Activated CD4-positive, alpha-beta T cell treated with anti-CD3 and anti-CD28 coated beads, Interleukin-2, amount 10 ng/mL, durations not matched to agents 7 days and 5 days (primary cell): ENCODE results near the gene PDZD7. TPM values are rescaled to one million over a fixed set of nuclear protein-coding genes. Genes with fewer than 3 reads are reported as not detected.

Source experiments
- CTCF ChIA-PET: fragments of 350-600 bp; sonication (Branson Sonifier 250); formaldehyde crosslinking; loops from one replicate; lab custom pipeline; 2021; ENCODE audit warnings: antibody characterized with exemption; lab: Charles Lee
- POLR2A ChIA-PET: fragments of 350-600 bp; sonication (Branson Sonifier 250); formaldehyde crosslinking; loops from one replicate; lab custom pipeline; 2021; ENCODE audit warnings: antibody characterized with exemption; lab: Charles Lee
- DNase-seq: peaks from one replicate; pipeline ENCODE4 v3.0.0-alpha.2; 2020
- H3K27ac Mint-ChIP-seq: one replicate; pipeline ENCODE4 v1.8.0; 2021; ENCODE audit warnings: mild to moderate bottlenecking, moderate library complexity, mixed read lengths
- H3K27me3 Mint-ChIP-seq: one replicate; pipeline ENCODE4 v1.8.0; 2021; ENCODE audit warnings: mixed read lengths
- H3K36me3 Mint-ChIP-seq: one replicate; pipeline ENCODE4 v1.8.0; 2021; ENCODE audit warnings: low read depth, mixed read lengths
- H3K4me1 Mint-ChIP-seq: one replicate; pipeline ENCODE4 v1.8.0; 2021; ENCODE audit warnings: mixed read lengths
- H3K4me3 Mint-ChIP-seq: one replicate; pipeline ENCODE4 v1.8.0; 2021; ENCODE audit warnings: mild to moderate bottlenecking, moderate library complexity, mixed read lengths
- H3K9me3 Mint-ChIP-seq: one replicate; pipeline ENCODE4 v1.8.0; 2021; ENCODE audit warnings: mixed read lengths
- total RNA-seq, 2 experiments: library from RNA; stranded (reverse); gene quantifications; one replicate each; pipeline ENCODE4 v1.2.3, GENCODE V29; 2021

Gene PDZD7
- total RNA-seq, 2 experiments from 2014 or later: 0.65 to 0.74 TPM

DNA sequence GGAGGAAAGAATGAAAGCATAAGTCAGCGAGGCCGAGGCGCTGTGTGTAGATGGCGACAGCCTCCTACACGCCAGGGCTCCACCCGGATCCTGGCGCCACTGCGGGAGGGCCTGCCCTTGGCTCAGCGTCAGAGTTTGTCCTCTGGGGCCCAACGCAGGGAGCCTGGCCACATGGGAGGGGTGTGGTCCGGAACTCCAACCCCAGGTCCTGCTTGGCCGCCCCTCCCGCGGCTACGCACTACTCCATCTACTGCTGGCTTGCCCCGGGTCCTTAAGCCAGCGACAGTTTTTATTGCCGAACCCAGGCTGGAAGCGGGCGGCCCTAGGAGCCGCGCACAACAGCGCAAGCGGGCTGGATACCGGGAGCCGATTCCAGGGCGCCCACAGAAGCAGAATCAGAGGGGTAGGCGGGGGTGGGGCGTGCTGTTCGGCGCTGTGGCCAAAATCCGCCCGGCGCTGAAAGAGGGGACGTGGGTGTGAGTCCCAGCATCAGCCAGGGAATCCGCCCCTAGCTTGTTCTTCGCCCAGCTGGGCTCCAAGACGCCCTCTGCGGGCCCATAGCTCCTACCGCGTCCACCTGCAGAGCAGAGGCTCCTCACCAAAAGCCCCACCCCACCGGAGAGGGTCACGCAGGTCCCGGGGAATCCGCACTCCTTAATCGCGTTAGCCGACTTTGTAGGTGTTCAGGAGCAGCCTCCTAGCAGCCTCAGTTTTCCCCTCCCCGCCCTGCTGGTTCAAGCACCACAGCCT is 35.4 kb upstream of the PDZD7 start:
- Mint-ChIP-seq H3K27ac (no peak overlapping the region), H3K4me3 (peak overlapping the region; percentile 20), H3K9me3 (no peaks in the 10 kb centered on the region), H3K27me3 (peaks cover 49% of the 10 kb centered on the region), H3K36me3 (no peaks in the 10 kb centered on the region), H3K4me1 (peaks cover 42% of the 10 kb centered on the region)
- peak; percentile 36 for DNase-seq
- ChIA-PET CTCF (interaction anchor here (0.5 to 4.6 kb wide), 9 partner anchors 10 to 626 kb away, joined by 3 to 35 read pairs (median 4); no protein-coding TSS in a partner anchor), POLR2A (no interaction called here)

DNA sequence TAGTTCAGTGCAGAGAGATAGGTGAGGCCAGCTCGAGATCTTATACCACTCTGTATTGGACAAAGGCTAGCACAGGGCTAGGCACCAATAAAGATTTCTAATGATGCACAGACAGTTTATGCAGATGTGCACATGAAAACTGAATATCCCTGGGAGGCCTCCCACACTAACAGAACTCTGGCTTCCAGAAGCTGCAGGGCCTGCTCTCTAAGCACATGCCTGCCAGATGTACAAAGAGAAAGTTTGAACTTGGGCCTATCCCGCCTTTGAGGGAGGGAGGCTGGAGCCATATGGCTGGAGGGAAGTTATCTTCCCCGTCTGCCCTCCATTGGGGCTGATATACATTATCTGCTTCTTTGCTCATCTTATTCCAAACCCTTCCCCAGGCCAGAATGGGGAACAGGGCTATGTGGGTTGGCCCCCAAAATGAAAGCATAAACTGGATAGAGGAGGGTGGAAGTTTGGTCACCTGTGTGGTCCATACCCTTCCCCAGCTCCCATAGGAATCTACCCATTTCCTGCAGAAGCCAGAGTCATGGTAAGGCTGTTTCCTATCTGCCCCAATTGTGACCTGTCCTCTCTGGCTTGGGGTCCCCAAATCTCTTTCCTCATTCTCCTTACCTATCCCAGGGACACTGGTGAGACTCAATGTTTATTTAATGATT is 34.7 kb upstream of the PDZD7 start:
- Mint-ChIP-seq H3K36me3 (no peaks in the 10 kb centered on the region), H3K4me1 (peaks cover 42% of the 10 kb centered on the region), H3K27me3 (peaks cover 49% of the 10 kb centered on the region), H3K9me3 (no peaks in the 10 kb centered on the region), H3K27ac (no peak overlapping the region), H3K4me3 (no peak overlapping the region)
- POLR2A ChIA-PET: interaction anchor here (0.6 kb wide), 1 partner anchor 534 kb away, joined by 3 read pairs; no protein-coding TSS in a partner anchor
- DNase-seq: no peak
- CTCF ChIA-PET: interaction anchor here (0.9 to 1.8 kb wide), 7 partner anchors 14 to 76 kb away, joined by 3 to 5 read pairs (median 4); no protein-coding TSS in a partner anchor

DNA sequence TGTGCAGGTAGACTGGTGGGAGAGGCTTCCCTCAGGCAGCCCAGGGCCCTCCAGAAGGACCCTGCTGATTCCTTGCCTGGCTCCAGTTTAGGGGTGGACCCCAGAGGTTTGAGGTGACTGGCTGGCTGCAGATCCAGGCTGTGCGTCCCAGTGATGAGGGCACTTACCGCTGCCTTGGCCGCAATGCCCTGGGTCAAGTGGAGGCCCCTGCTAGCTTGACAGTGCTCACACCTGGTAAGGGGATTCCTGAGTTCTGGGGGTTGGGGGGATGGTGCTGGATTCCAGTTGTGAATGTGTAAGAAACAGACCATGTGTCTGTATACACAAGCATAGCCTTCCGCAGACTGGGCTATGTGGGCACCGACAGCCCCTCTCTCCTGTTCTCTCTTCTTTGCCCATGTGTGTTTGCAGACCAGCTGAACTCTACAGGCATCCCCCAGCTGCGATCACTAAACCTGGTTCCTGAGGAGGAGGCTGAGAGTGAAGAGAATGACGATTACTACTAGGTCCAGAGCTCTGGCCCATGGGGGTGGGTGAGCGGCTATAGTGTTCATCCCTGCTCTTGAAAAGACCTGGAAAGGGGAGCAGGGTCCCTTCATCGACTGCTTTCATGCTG is 33.6 kb upstream of the PDZD7 start:
- Mint-ChIP-seq H3K9me3 (no peaks in the 10 kb centered on the region), H3K4me1 (peaks cover 48% of the 10 kb centered on the region), H3K27me3 (peaks cover 49% of the 10 kb centered on the region), H3K4me3 (no peak overlapping the region), H3K27ac (no peak overlapping the region), H3K36me3 (peaks cover 2% of the 10 kb centered on the region)
- no peak for DNase-seq
- POLR2A ChIA-PET: no interaction called here
- CTCF ChIA-PET: interaction anchor here (1.0 to 4.6 kb wide), 7 partner anchors 13 to 403 kb away, joined by 3 to 34 read pairs (median 4); no protein-coding TSS in a partner anchor

DNA sequence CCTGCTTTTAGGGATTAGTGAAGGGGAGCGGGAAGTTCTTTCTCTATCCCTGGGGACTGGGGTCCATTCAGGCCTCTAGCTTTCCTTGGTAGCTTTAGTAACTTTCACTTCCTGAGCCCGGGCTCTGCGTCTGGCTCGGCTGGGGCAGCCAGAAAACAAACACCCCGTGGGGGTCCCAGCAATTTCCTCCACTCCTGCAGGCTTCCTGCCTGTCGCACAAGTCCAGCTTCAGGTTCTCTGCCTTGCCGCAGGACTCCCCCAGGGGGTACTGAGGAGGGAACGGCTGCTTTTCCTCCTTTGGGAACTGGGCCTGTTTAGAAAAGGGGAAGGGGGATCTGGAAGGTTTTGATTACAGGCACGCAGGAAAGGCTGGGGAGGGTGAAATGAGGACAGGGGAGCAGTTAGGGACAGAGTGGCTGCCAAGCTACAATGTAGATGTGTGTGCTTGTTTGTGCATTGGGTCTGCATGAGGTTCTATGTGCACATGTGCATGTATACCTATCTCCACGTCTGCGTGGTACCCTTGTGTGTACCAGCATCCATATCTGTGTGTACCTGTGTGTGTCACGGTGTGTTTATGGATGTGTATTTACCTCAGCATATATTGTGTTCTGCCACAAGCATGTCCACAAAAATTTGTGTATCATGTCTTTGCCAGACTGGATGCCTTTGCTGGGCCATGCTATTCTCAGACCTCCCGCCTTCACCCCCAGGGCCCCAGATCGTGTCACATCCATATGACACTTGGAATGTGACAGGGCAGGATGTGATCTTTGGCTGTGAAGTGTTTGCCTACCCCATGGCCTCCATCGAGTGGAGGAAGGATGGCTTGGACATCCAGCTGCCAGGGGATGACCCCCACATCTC is 32.9 kb upstream of the PDZD7 start:
- ChIA-PET POLR2A (no interaction called here), CTCF (interaction anchor here (0.9 to 4.6 kb wide), 7 partner anchors 13 to 403 kb away, joined by 3 to 34 read pairs (median 4); no protein-coding TSS in a partner anchor)
- no peak overlapping the region for H3K4me3 Mint-ChIP-seq

DNA sequence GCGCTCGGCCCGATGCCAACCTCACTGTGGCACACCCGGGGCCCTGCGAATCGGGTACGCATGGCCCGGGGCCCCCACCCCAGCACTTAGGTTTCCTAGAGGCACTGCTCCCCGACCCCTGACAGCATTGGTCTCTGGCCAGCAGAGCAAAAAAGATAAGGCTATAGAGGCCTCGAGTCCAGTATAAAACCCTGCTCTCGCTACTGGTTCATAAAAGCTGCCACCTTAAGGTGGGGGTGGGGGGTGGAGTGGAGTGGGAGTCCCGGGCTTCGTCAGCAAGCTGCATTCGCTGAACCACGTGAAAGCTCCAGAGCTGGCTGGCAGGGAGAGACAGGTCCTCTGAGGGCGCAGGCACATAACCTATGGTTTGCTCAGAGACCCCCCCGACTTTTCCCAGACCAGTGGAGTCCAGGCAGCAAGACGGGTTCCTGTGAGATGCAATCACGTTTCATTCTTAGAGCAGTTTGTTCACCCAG is 32.2 kb upstream of the PDZD7 start:
- Mint-ChIP-seq H3K9me3 (no peaks in the 10 kb centered on the region), H3K36me3 (peaks cover 9% of the 10 kb centered on the region), H3K27me3 (peaks cover 49% of the 10 kb centered on the region), H3K4me3 (no peak overlapping the region), H3K4me1 (peaks cover 58% of the 10 kb centered on the region), H3K27ac (no peak overlapping the region)
- ChIA-PET CTCF (interaction anchor here (0.9 to 4.6 kb wide), 5 partner anchors 12 to 79 kb away, joined by 3 to 34 read pairs (median 4); no protein-coding TSS in a partner anchor), POLR2A (no interaction called here)
- no peak for DNase-seq

More for the DNA sequence above, 32.9 kb upstream of the PDZD7 start:
- H3K9me3 Mint-ChIP-seq: no peaks in the 10 kb centered on the region
- peaks cover 49% of the 10 kb centered on the region for H3K27me3 Mint-ChIP-seq
- H3K4me1 Mint-ChIP-seq: peaks cover 54% of the 10 kb centered on the region
- peaks cover 5% of the 10 kb centered on the region for H3K36me3 Mint-ChIP-seq
- no peak overlapping the region for H3K27ac Mint-ChIP-seq
- no peak for DNase-seq

DNA sequence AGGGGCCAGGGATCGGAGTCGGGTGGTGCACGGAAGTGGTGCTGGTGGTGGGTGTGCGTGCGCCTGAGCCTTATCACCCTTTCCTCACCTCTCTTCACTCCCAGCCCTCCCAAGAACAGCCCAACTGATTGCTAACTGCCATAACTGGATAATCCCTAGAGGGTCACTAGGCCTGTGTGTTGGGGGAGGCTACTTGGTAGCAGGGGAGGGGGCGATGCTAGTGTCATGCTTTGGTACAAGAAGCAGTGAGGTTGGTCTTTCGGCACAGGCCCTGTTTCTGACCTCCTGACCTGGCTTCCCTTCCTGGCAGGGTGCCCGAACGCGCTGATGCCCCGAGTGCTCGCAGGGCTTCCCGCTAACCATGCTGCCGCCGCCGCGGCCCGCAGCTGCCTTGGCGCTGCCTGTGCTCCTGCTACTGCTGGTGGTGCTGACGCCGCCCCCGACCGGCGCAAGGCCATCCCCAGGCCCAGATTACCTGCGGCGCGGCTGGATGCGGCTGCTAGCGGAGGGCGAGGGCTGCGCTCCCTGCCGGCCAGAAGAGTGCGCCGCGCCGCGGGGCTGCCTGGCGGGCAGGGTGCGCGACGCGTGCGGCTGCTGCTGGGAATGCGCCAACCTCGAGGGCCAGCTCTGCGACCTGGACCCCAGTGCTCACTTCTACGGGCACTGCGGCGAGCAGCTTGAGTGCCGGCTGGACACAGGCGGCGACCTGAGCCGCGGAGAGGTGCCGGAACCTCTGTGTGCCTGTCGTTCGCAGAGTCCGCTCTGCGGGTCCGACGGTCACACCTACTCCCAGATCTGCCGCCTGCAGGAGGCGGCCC is 31.5 kb upstream of the PDZD7 start:
- H3K4me3 Mint-ChIP-seq: no peak overlapping the region
- H3K27ac Mint-ChIP-seq: peak overlapping the region; percentile 19

DNA sequence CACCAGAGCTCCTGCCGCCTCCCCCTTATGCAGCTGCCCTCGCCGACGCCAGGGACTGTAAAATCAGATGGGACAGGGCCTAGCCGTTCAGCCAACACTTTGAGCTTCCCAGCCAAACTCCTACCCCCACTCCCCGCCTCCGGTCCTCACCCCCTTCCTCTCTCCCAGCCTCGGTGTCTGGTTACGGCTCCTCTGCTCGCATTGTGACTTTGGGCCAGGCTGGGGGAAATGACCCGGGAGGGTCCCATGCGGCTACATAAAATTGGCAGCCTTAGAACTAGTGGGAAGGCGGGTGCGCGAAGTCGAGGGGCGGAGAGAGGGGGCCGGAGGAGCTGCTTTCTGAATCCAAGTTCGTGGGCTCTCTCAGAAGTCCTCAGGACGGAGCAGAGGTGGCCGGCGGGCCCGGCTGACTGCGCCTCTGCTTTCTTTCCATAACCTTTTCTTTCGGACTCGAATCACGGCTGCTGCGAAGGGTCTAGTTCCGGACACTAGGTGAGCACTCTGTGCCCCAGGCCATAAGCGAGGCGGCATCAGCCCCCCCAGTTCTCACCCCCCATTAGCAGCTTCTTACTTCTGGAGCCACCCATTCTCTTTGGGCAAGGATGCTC is 30.8 kb upstream of the PDZD7 start, which contains the start of gene KAZALD1:
Gene KAZALD1 (plus strand): TSS at position 366 of the 608 bp plus-strand sequence. CDS start 604 bp downstream, outside the sequence.
- Mint-ChIP-seq H3K36me3 (peaks cover 13% of the 10 kb centered on the region), H3K4me1 (peaks cover 58% of the 10 kb centered on the region), H3K27me3 (peaks cover 38% of the 10 kb centered on the region), H3K27ac (peak within 1 kb of the TSS; percentile 83), H3K4me3 (peak within 1 kb of the TSS; percentile 93), H3K9me3 (no peaks in the 10 kb centered on the region)
- POLR2A ChIA-PET: no interaction called here
- CTCF ChIA-PET: interaction anchor here (0.6 to 4.6 kb wide), 8 partner anchors 11 to 174 kb away, joined by 3 to 34 read pairs (median 8); partner anchors contain the start of genes PDZD7 and SFXN3
- DNase-seq: no peak

More for the DNA sequence above, 31.5 kb upstream of the PDZD7 start:
- CTCF ChIA-PET: interaction anchor here (0.9 to 4.6 kb wide), 5 partner anchors 11 to 43 kb away, joined by 3 to 34 read pairs (median 4); no protein-coding TSS in a partner anchor
- POLR2A ChIA-PET: interaction anchor here (0.6 kb wide), 1 partner anchor 10 kb away, joined by 3 read pairs; no protein-coding TSS in a partner anchor
- Mint-ChIP-seq H3K4me1 (peaks cover 57% of the 10 kb centered on the region), H3K27me3 (peaks cover 44% of the 10 kb centered on the region), H3K36me3 (peaks cover 10% of the 10 kb centered on the region), H3K9me3 (no peaks in the 10 kb centered on the region)
- peak; percentile 37 for DNase-seq

DNA sequence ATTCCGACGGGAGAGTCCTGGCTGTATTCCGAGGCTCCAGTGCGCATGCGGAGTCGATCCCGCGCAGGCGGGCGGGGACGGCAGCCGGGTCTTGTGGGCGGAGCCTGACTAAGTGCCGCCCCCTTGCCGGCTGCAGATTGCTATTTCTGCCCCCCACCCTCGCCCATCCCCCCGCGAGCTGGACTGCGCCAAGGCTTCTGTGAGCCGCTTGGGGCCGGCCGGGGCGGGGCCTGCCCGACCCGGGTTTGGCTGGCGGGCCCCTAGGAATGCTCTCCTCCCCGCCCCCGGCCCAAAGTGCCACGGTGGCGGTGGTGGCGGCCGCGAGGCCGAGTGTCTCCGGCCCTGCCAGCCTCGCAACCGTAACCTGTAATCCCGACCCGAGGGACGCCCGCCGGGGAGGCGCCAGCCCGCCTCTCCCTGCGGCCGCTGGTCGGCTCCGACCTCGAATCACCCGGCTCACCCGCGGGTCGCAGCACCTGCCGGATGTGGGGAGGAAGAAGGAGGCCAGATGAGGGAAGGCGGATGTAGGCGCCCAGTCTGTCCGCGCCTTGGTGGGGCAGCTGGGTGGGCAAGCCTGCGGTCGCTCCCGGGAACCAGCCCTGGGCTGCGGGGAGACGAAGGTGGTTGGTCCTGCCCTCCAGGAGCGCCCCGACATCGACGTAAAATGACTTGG is 30.2 kb upstream of the PDZD7 start:
- ChIA-PET POLR2A (no interaction called here), CTCF (interaction anchor here (0.6 to 4.6 kb wide), 11 partner anchors 8 to 175 kb away, joined by 3 to 34 read pairs (median 4); partner anchors contain the start of genes PDZD7 and SFXN3)
- Mint-ChIP-seq H3K27me3 (peaks cover 32% of the 10 kb centered on the region), H3K4me1 (peaks cover 56% of the 10 kb centered on the region), H3K9me3 (no peaks in the 10 kb centered on the region), H3K36me3 (peaks cover 17% of the 10 kb centered on the region), H3K4me3 (peak overlapping the region; percentile 93), H3K27ac (peak overlapping the region; percentile 83)
- peak; percentile 89 for DNase-seq

DNA sequence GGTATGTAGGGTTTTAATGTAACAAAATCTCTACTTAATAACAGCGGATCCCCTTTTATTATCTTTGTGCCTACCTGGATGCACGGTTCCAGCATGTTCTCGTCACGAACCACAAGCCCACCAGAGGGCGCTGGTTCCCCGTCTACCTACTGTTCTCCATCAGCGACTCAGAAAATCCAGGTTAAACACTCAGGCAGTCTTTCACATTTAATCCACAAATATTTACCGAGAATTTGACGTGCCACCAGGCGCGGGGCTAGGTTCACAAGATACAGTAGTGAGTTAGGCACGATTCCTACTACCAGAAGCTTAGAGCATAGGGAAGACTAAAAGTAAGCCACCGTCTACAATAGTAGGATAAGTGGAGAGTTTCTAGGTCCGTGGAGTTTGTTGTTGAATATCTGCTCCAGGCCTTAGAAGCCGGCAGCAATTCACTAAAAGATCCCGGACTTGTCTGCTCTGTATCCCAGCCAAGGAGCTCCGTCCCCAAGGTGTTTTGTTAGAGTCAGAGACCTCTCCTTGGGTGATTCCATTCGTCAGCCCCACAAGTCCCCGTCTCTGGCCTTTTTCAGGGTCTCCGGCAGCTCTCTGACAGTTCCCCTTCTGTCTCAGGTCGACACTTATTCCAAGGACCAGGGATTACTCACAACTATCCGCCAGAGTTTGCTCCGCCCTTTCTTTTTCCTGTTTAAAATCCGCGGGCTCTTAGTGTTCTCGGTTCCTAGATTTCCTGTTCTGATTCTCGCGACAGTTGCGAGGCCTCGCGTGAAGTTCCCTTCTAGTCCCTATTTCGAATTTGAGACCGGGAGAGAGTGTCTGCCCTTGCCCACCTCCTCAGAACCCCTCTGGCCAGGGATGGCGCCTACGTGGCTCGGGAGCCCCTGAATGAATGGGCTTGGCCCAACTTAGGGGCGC is 29.4 kb upstream of the PDZD7 start:
- CTCF ChIA-PET: interaction anchor here (0.8 to 4.6 kb wide), 9 partner anchors 8 to 64 kb away, joined by 4 to 34 read pairs (median 5); partner anchors contain the start of genes PDZD7 and SFXN3

More for the DNA sequence above, 29.4 kb upstream of the PDZD7 start:
- peaks cover 52% of the 10 kb centered on the region for H3K4me1 Mint-ChIP-seq
- H3K4me3 Mint-ChIP-seq: peak overlapping the region; percentile 93
- H3K9me3 Mint-ChIP-seq: no peaks in the 10 kb centered on the region
- peak overlapping the region; percentile 83 for H3K27ac Mint-ChIP-seq
- peaks cover 21% of the 10 kb centered on the region for H3K36me3 Mint-ChIP-seq
- H3K27me3 Mint-ChIP-seq: peaks cover 24% of the 10 kb centered on the region
- POLR2A ChIA-PET: no interaction called here
- peak; percentile 93 for DNase-seq
